Transverse colon (tissue), 3 donors: ENCODE results near the gene KRI1.

Source experiments
- CTCF ChIP-seq, 5 experiments: fragments of 200-600 bp in 3 of 5; fragments of 450-650 bp in 2 of 5; sonication (generic) in 3 of 5; IDR thresholded peaks; 1 replicate in 2 of 5; 2 replicates in 3 of 5; pipeline ENCODE4 v1.5.1; 2016 to 2017; ENCODE audit warnings: antibody characterized with exemption in 5 of 5, inconsistent platforms in 3 of 5, mild to moderate bottlenecking in 2 of 5, moderate library complexity in 1 of 5
- POLR2A ChIP-seq: fragments of 450-650 bp; IDR thresholded peaks from one replicate; pipeline ENCODE4 v1.6.1; 2016; ENCODE audit warnings: antibody characterized with exemption, mild to moderate bottlenecking, moderate library complexity

DNA sequence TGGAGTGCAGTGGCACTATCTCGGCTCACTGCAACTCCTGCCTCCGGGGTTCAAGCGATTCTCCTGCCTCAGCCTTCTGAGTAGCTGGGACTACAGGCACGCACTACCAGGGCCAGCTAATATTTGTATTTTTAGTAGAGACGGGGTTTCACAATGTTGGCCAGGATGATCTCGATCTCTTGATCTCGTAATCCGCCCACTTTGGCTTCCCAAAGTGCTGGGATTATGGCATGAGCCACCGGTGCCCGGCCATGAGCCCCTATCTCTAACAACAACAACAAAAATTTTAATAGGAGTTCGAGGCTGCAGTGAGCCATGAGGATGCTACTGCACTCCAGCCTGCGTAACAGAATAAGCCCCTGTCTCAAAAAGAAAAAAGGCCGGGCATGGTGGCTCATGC, 16.3 kb upstream of the KRI1 start:
- TF ChIP-seq CTCF (IDR thresholded peaks at IDR 0.05) (no peak), POLR2A (no peak)
